SIG-M5 treated with dmso at 0.1 percent for 504 hours (cell line): ENCODE measurements around the gene ITIH2.
A peak's percentile ranks its signal among the peaks of the same experiment; 100 is the strongest.
"Not testable (repeated sequence)": the region's sequence is repeated elsewhere in the genome, so short reads cannot be mapped to it uniquely, and the experiment has no call there.

Source experiments
- DNase-seq: peaks from one replicate; lab custom pipeline; 2025; ENCODE audit not compliant: unreplicated experiment; lab: John Stamatoyannopoulos, UW

Gene ITIH2

GRCh38 chr10:7738536-7739407 lies 35.7 kb downstream of the ITIH2 start:
- DNase-seq, result no peak

GRCh38 chr10:7744307-7744706 lies 41.2 kb downstream of the ITIH2 start:
- DNase-seq, result no peak

- not testable (repeated sequence) for DNase-seq
These were observed 45.5 kb downstream of the ITIH2 start for GRCh38 chr10:7748637-7749036.

- DNase-seq, result no peak
These were observed 47.1 kb downstream of the ITIH2 start for GRCh38 chr10:7750222-7750621.

- no peak for DNase-seq
These were observed 49.1 kb downstream of the ITIH2 start for GRCh38 chr10:7752251-7752650.

- DNase-seq, result no peak
These were observed 52.0 kb downstream of the ITIH2 start for GRCh38 chr10:7755103-7755502.

GRCh38 chr10:7756360-7756992 lies 53.4 kb downstream of the ITIH2 start:
- DNase-seq, result peak; percentile 25

GRCh38 chr10:7763929-7764328 lies 60.8 kb downstream of the ITIH2 start:
- no peak for DNase-seq

GRCh38 chr10:7766241-7766640 lies 63.1 kb downstream of the ITIH2 start:
- no peak for DNase-seq

- DNase-seq, result no peak
These were observed 64.1 kb downstream of the ITIH2 start for GRCh38 chr10:7767209-7767608.

- no peak for DNase-seq
These were observed 65.3 kb downstream of the ITIH2 start for GRCh38 chr10:7768417-7768816.

- DNase-seq, result no peak
These were observed 71.0 kb downstream of the ITIH2 start for GRCh38 chr10:7773845-7774801.

- DNase-seq, result no peak
These were observed 73.7 kb downstream of the ITIH2 start for GRCh38 chr10:7776777-7777176.

- DNase-seq, result not testable (repeated sequence)
These were observed 79.1 kb downstream of the ITIH2 start for GRCh38 chr10:7782194-7782593.

GRCh38 chr10:7786430-7786829 lies 83.3 kb downstream of the ITIH2 start:
- DNase-seq, result peak; percentile 28

GRCh38 chr10:7787150-7787856 lies 84.2 kb downstream of the ITIH2 start:
- no peak for DNase-seq

- peak; percentile 95 for DNase-seq
These were observed 84.9 kb downstream of the ITIH2 start, which contains the start of the genes ATP5F1C and KIN for GRCh38 chr10:7787857-7788638. Gene ATP5F1C (plus strand): TSS chr10:7788177. CDS start chr10:7788208, 31 bp downstream. Gene KIN (minus strand): TSS chr10:7787993. CDS start chr10:7787933, 60 bp downstream.

GRCh38 chr10:7788639-7789286 lies 85.6 kb downstream of the ITIH2 start:
- no peak for DNase-seq

- no peak for DNase-seq
These were observed 86.3 kb downstream of the ITIH2 start for GRCh38 chr10:7789390-7789789.
